ENCODE measurements around the gene PIGS. TPM values are rescaled to one million over a fixed set of nuclear protein-coding genes. Genes with fewer than 3 reads are reported as not detected.

PIGS gene
- total RNA-seq, 1 donor from 2014 or later: 71.5 TPM

DNA sequence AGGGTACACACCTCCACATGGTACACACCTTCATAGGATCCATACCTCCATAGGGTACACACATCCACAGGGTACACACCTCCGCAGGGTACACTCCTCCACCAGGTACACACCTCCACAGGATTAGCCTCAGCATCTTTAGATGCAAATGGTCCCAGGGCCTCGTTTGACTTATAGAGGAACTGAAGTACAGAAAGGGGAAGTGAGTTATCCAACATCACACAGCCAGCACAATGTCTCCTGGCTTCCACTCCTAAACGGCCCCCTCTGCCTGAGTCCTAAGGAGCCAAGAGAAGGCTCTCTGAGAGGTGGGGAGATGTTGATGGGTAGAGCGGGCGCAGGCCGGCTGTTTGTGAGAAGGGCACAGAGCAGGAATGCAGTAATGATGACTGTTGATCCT is 53.2 kb downstream of the PIGS start:
- Histone ChIP-seq H4K20me1 (ENCODE audit: insufficient read depth, low read length) (no peaks in the 10 kb centered on the region), H3K27me3 (ENCODE audit: insufficient read depth, low read length) (peaks cover 13% of the 10 kb centered on the region), H3K36me3 (ENCODE audit: insufficient read depth, low read length) (no peaks in the 10 kb centered on the region), H2AFZ (ENCODE audit: low read depth, low read length) (no peak overlapping the region), H3K9ac (ENCODE audit: low read length) (no peak overlapping the region), H3K9me3 (ENCODE audit: insufficient read depth, low read depth, low read length) (no peaks in the 10 kb centered on the region), H3K4me3 (ENCODE audit: insufficient read depth, low read depth, low read length) (no peak overlapping the region), H3K4me1 (ENCODE audit: insufficient read depth, low read length) (no peaks in the 10 kb centered on the region), H3K79me2 (ENCODE audit: insufficient read depth, low read length) (no peaks in the 10 kb centered on the region), H3K27ac (ENCODE audit: low read depth, low read length) (no peak overlapping the region), H3K4me2 (ENCODE audit: low read length) (no peak overlapping the region)
- DNase-seq (ENCODE audit: low read depth) (no peak), FAIRE-seq (no peak)
- Mint-ChIP-seq H3K4me1 (ENCODE audit: low read depth, unreplicated experiment) (no peaks in the 10 kb centered on the region), H3K36me3 (ENCODE audit: low read depth, unreplicated experiment) (peaks cover 2% of the 10 kb centered on the region), H3K27ac (ENCODE audit: unreplicated experiment) (no peak overlapping the region), H3K9me3 (ENCODE audit: unreplicated experiment) (peaks cover 7% of the 10 kb centered on the region), H3K4me3 (ENCODE audit: unreplicated experiment) (no peak overlapping the region), H3K27me3 (ENCODE audit: low read depth, unreplicated experiment) (peaks cover 48% of the 10 kb centered on the region)
- TF ChIP-seq CTCF (IDR thresholded peaks at IDR 0.05; ENCODE audit: insufficient read depth, low read depth, low read length) (no peak), EZH2 (IDR thresholded peaks at IDR 0.05; ENCODE audit: insufficient read depth, low read length) (no peak)

- FAIRE-seq (no peak), DNase-seq (ENCODE audit: low read depth) (no peak)
- H3K4me3 ChIP-seq (ENCODE audit: insufficient read depth, low read depth, low read length): no peak overlapping the region
- Mint-ChIP-seq H3K27ac (ENCODE audit: unreplicated experiment) (no peak overlapping the region), H3K27me3 (ENCODE audit: low read depth, unreplicated experiment) (peaks cover 52% of the 10 kb centered on the region), H3K4me1 (ENCODE audit: low read depth, unreplicated experiment) (no peaks in the 10 kb centered on the region), H3K4me3 (ENCODE audit: unreplicated experiment) (no peak overlapping the region), H3K36me3 (ENCODE audit: low read depth, unreplicated experiment) (peaks cover 2% of the 10 kb centered on the region), H3K9me3 (ENCODE audit: unreplicated experiment) (peaks cover 7% of the 10 kb centered on the region)
- TF ChIP-seq EZH2 (IDR thresholded peaks at IDR 0.05; ENCODE audit: insufficient read depth, low read length): no peak
- TF ChIP-seq CTCF (IDR thresholded peaks at IDR 0.05; ENCODE audit: insufficient read depth, low read depth, low read length): no peak
- no peaks in the 10 kb centered on the region for H3K9me3 ChIP-seq (ENCODE audit: insufficient read depth, low read depth, low read length)
- H3K27me3 ChIP-seq (ENCODE audit: insufficient read depth, low read length): peaks cover 19% of the 10 kb centered on the region
- no peaks in the 10 kb centered on the region for H3K4me1 ChIP-seq (ENCODE audit: insufficient read depth, low read length)
- H4K20me1 ChIP-seq (ENCODE audit: insufficient read depth, low read length): no peaks in the 10 kb centered on the region
- no peak overlapping the region for H3K4me2 ChIP-seq (ENCODE audit: low read length)
- no peak overlapping the region for H3K9ac ChIP-seq (ENCODE audit: low read length)
- no peaks in the 10 kb centered on the region for H3K36me3 ChIP-seq (ENCODE audit: insufficient read depth, low read length)
- H2AFZ ChIP-seq (ENCODE audit: low read depth, low read length): no peak overlapping the region
- no peak overlapping the region for H3K27ac ChIP-seq (ENCODE audit: low read depth, low read length)
- no peaks in the 10 kb centered on the region for H3K79me2 ChIP-seq (ENCODE audit: insufficient read depth, low read length)
These were observed 55.8 kb downstream of the PIGS start for GRCh38 chr17:28515518-28515917.

GRCh38 chr17:28514561-28515002 is 56.7 kb downstream of the PIGS start:
- H3K4me1 Mint-ChIP-seq (ENCODE audit: low read depth, unreplicated experiment): peaks cover 8% of the 10 kb centered on the region
- no peaks in the 10 kb centered on the region for H3K36me3 ChIP-seq (ENCODE audit: insufficient read depth, low read length)
- peaks cover 7% of the 10 kb centered on the region for H3K9me3 Mint-ChIP-seq (ENCODE audit: unreplicated experiment)
- H3K4me3 ChIP-seq (ENCODE audit: insufficient read depth, low read depth, low read length): no peak overlapping the region
- no peak overlapping the region for H2AFZ ChIP-seq (ENCODE audit: low read depth, low read length)
- peaks cover 2% of the 10 kb centered on the region for H3K36me3 Mint-ChIP-seq (ENCODE audit: low read depth, unreplicated experiment)
- H3K27ac Mint-ChIP-seq (ENCODE audit: unreplicated experiment): no peak overlapping the region
- H3K4me1 ChIP-seq (ENCODE audit: insufficient read depth, low read length): no peaks in the 10 kb centered on the region
- no peak overlapping the region for H3K27ac ChIP-seq (ENCODE audit: low read depth, low read length)
- TF ChIP-seq CTCF (IDR thresholded peaks at IDR 0.05; ENCODE audit: insufficient read depth, low read depth, low read length) (no peak), EZH2 (IDR thresholded peaks at IDR 0.05; ENCODE audit: insufficient read depth, low read length) (no peak)
- no peak overlapping the region for H3K4me2 ChIP-seq (ENCODE audit: low read length)
- no peak overlapping the region for H3K4me3 Mint-ChIP-seq (ENCODE audit: unreplicated experiment)
- DNase-seq (ENCODE audit: low read depth): no peak
- H3K27me3 Mint-ChIP-seq (ENCODE audit: low read depth, unreplicated experiment): peaks cover 56% of the 10 kb centered on the region
- no peaks in the 10 kb centered on the region for H3K9me3 ChIP-seq (ENCODE audit: insufficient read depth, low read depth, low read length)
- H4K20me1 ChIP-seq (ENCODE audit: insufficient read depth, low read length): no peaks in the 10 kb centered on the region
- H3K9ac ChIP-seq (ENCODE audit: low read length): no peak overlapping the region
- peaks cover 22% of the 10 kb centered on the region for H3K27me3 ChIP-seq (ENCODE audit: insufficient read depth, low read length)
- FAIRE-seq: no peak
- no peaks in the 10 kb centered on the region for H3K79me2 ChIP-seq (ENCODE audit: insufficient read depth, low read length)
